Calu3 (cell line): ENCODE measurements around the gene CTNNA2. TPM values are rescaled to one million over a fixed set of nuclear protein-coding genes. Genes with fewer than 3 reads are reported as not detected.

ENCODE experiments used
- BruUV-seq: library from RNA; stranded (reverse); fragments of 400-500 nt; replicated peaks from 2 replicates; lab custom pipeline; 2021; lab: Mats Ljungman, UMichigan
- CTCF ChIA-PET: fragments of 300-600 bp; sonication (Branson Sonifier 250); formaldehyde crosslinking; loops from one replicate; lab custom pipeline; 2022; ENCODE audit warnings: antibody characterized with exemption; lab: Charles Lee
- DNase-seq: peaks from one replicate; pipeline ENCODE4 v3.0.0; 2022
- H3K27ac Mint-ChIP-seq: one replicate; pipeline ENCODE4 v1.8.0; 2022; ENCODE audit warnings: mixed read lengths; ENCODE audit not compliant: unreplicated experiment
- H3K27me3 Mint-ChIP-seq: one replicate; pipeline ENCODE4 v1.8.0; 2022; ENCODE audit warnings: mixed read lengths; ENCODE audit not compliant: unreplicated experiment
- H3K36me3 Mint-ChIP-seq: one replicate; pipeline ENCODE4 v1.8.0; 2022; ENCODE audit warnings: mild to moderate bottlenecking, moderate library complexity, mixed read lengths; ENCODE audit not compliant: insufficient read depth, unreplicated experiment
- H3K4me1 Mint-ChIP-seq: one replicate; pipeline ENCODE4 v1.8.0; 2022; ENCODE audit warnings: mild to moderate bottlenecking, low read depth, mixed read lengths; ENCODE audit not compliant: unreplicated experiment
- H3K4me3 Mint-ChIP-seq: one replicate; pipeline ENCODE4 v1.8.0; 2022; ENCODE audit warnings: mild to moderate bottlenecking, low read depth, moderate library complexity, mixed read lengths; ENCODE audit not compliant: unreplicated experiment
- H3K9me3 Mint-ChIP-seq: one replicate; pipeline ENCODE4 v1.8.0; 2022; ENCODE audit warnings: low read depth, mixed read lengths; ENCODE audit not compliant: unreplicated experiment
- intact Hi-C: fragments of 100-400 bp; cut with micrococcal nuclease; formaldehyde crosslinking; loops from one replicate; pipeline ENCODE4 v1.10.0; 2022; ENCODE audit not compliant: unreplicated experiment
- total RNA-seq: library from RNA; stranded (reverse); gene quantifications from 2 replicates; pipeline ENCODE4 v1.2.3, GENCODE V29; 2022
- TF ChIP-seq, protein P1 (sequence below): fragments of 200-600 bp; IDR thresholded peaks from one replicate; pipeline ENCODE4 v1.8.0; 2022; ENCODE audit warnings: antibody characterized with exemption; ENCODE audit not compliant: unreplicated experiment

CTNNA2 gene
- total RNA-seq, 1 experiment from 2014 or later: not detected

DNA sequence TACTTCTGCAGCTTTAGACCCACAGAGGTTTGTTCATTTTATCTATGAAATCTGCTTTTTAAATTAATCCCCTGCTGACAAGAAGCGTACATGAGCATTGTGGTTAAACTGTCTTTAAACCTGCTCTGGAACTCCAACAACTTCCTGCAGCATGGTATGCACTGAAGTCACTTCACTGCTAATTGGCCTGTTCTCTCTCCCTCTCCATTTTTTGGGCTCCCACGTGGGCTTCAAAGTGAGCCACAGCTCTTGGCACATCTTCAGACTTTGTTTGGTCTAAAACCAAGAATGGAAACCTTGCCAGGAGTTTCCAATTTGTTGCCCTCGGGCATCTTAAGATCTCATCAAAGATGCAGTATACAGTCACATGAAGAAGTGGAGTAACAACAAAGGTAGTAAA, 480.3 kb downstream of the CTNNA2 start:
- no peak for DNase-seq
- no TSS peak for BruUV-seq
- intact Hi-C loops: no loop called here
- no peaks in the 10 kb centered on the region for H3K4me1 Mint-ChIP-seq
- TF ChIP-seq, protein P1, sequence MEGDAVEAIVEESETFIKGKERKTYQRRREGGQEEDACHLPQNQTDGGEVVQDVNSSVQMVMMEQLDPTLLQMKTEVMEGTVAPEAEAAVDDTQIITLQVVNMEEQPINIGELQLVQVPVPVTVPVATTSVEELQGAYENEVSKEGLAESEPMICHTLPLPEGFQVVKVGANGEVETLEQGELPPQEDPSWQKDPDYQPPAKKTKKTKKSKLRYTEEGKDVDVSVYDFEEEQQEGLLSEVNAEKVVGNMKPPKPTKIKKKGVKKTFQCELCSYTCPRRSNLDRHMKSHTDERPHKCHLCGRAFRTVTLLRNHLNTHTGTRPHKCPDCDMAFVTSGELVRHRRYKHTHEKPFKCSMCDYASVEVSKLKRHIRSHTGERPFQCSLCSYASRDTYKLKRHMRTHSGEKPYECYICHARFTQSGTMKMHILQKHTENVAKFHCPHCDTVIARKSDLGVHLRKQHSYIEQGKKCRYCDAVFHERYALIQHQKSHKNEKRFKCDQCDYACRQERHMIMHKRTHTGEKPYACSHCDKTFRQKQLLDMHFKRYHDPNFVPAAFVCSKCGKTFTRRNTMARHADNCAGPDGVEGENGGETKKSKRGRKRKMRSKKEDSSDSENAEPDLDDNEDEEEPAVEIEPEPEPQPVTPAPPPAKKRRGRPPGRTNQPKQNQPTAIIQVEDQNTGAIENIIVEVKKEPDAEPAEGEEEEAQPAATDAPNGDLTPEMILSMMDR: no peak
- CTCF ChIA-PET: no interaction called here
- no peak overlapping the region for H3K27ac Mint-ChIP-seq
- H3K27me3 Mint-ChIP-seq: no peaks in the 10 kb centered on the region
- H3K9me3 Mint-ChIP-seq: peaks cover 15% of the 10 kb centered on the region
- H3K36me3 Mint-ChIP-seq: no peaks in the 10 kb centered on the region
- no peak overlapping the region for H3K4me3 Mint-ChIP-seq

DNA sequence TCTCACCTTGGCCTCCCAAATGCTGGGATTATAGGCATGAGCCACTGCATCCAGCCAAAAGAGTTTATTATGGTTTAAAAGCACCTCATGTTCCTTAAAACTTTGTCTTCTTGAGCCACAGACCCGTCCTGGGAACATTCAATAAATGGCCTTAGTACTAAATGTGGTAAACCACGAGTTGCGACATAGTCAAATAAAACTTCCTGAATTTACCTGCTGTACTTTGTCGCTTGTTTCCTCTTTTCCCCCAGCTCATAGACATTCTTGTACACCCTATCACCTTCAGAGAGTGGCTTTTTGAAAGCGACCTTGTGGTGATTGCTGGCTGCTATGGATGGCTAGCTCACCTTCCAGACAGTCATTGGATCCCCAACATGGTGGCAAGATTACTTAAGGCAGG, 481.3 kb downstream of the CTNNA2 start:
- Mint-ChIP-seq H3K36me3 (no peaks in the 10 kb centered on the region), H3K4me1 (no peaks in the 10 kb centered on the region), H3K9me3 (peaks cover 17% of the 10 kb centered on the region), H3K4me3 (no peak overlapping the region), H3K27me3 (no peaks in the 10 kb centered on the region), H3K27ac (no peak overlapping the region)
- BruUV-seq: no TSS peak
- CTCF ChIA-PET: no interaction called here
- intact Hi-C loops: no loop called here
- TF ChIP-seq, protein P1: no peak
- no peak for DNase-seq

- H3K9me3 Mint-ChIP-seq: peaks cover 20% of the 10 kb centered on the region
- H3K4me1 Mint-ChIP-seq: no peaks in the 10 kb centered on the region
- no peaks in the 10 kb centered on the region for H3K36me3 Mint-ChIP-seq
- no peak overlapping the region for H3K4me3 Mint-ChIP-seq
- H3K27ac Mint-ChIP-seq: no peak overlapping the region
- no peak for DNase-seq
- CTCF ChIA-PET: no interaction called here
- H3K27me3 Mint-ChIP-seq: no peaks in the 10 kb centered on the region
- intact Hi-C loops: no loop called here
- no TSS peak for BruUV-seq
- TF ChIP-seq, protein P1: no peak
These were observed 482.1 kb downstream of the CTNNA2 start for GRCh38 chr2:79994965-79995364.

- CTCF ChIA-PET: no interaction called here
- H3K27ac Mint-ChIP-seq: no peak overlapping the region
- H3K9me3 Mint-ChIP-seq: peaks cover 14% of the 10 kb centered on the region
- DNase-seq: no peak
- H3K4me3 Mint-ChIP-seq: no peak overlapping the region
- no peaks in the 10 kb centered on the region for H3K27me3 Mint-ChIP-seq
- intact Hi-C loops: no loop called here
- no peaks in the 10 kb centered on the region for H3K4me1 Mint-ChIP-seq
- TF ChIP-seq, protein P1: no peak
- BruUV-seq: no TSS peak
- no peaks in the 10 kb centered on the region for H3K36me3 Mint-ChIP-seq
These were observed 483.9 kb downstream of the CTNNA2 start for GRCh38 chr2:79996709-79997108.
